ENCODE data around the gene GID8. TPM values are rescaled to one million over a fixed set of nuclear protein-coding genes. Genes with fewer than 3 reads are reported as not detected.

Gene GID8
- total and polyA plus RNA-seq, 9 of the 15 experiments (the other 6 are each of a cell fraction or from before 2014, with no cell fraction given): 7.5 to 31.6 (median 22.2) TPM

DNA sequence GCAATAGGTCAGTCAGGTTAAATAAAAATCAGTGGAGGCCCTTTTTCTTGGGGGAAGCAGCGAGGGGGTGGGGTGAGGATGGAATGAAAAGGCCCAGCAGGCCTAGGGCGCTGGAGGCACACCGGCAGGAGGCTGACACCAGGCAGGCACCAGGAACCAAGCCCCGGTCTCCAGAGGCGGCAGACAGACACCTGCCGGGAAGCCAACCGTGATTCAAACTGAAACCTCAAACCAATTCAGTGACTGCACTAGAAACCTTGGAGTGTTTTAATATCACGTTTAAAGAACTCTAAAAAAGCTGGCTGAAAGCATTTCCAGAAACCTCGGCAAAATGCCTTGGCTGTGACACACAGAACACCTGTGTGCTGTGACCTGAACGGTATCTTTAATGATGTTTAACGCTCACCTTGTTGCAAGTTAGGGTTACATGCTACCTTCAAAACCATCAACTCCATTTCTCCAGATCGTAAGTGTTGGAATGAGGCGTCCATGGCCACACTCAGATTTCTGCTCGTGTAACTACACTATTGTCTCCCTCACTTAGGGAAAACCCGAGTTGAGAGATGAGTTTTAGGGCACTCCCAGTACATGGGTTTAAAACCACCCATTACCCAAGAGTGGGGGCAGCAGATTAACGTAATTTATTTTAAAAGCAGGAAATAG is 38.8 kb upstream of the GID8 start:
- DNase-seq (ENCODE audit: extremely low read depth in 1 of 4, low spot score in 3 of 4) (no peak), FAIRE-seq (peak; percentile 46), ATAC-seq (no peak)
- CTCF ChIA-PET (ENCODE audit: low intra/inter-chr PET ratio): interaction anchor here (3.9 kb wide), 1 partner anchor 111 kb away, joined by 30 read pairs; no protein-coding TSS in a partner anchor
- Histone ChIP-seq H3K36me3 (ENCODE audit: control insufficient read depth, insufficient read depth, low read length) (peaks cover 69% of the 10 kb centered on the region), H2AFZ (ENCODE audit: low read depth, low read length) (no peak overlapping the region), H4K20me1 (replicated peaks; ENCODE audit: control insufficient read depth, insufficient read depth, low read length) (peaks cover 13% of the 10 kb centered on the region), H3K4me3 (no peak overlapping the region), H3K9me1 (ENCODE audit: control insufficient read depth, insufficient read depth, low read length) (no peaks in the 10 kb centered on the region), H3K79me2 (ENCODE audit: control insufficient read depth, insufficient read depth, low read length) (0 out of 3 replicates have a peak, but pooled peaks cover 3% of the 10 kb centered on the region), H3K9me3 (replicated peaks; ENCODE audit: control insufficient read depth, insufficient read depth, low read depth, low read length) (no peaks in the 10 kb centered on the region), H3K27me3 (ENCODE audit: control insufficient read depth in 2 of 2, insufficient read depth in 2 of 2, low read length in 2 of 2) (no peaks in the 10 kb centered on the region), H3K9ac (ENCODE audit: insufficient read depth in 1 of 2, low read depth in 2 of 2, low read length in 2 of 2) (no peak overlapping the region; a peak in 1 of 4 replicates), H3K4me1 (replicated peaks in 1 of 2; ENCODE audit: control insufficient read depth in 2 of 2, insufficient read depth in 2 of 2, low read length in 2 of 2) (peaks cover 6 to 10% of the 10 kb centered on the region in 2 experiments), H3K4me2 (ENCODE audit: insufficient read depth, low read length) (no peak overlapping the region), H3K27ac (ENCODE audit: extremely low read depth, low read depth, low read length) (no peak overlapping the region)
- POLR2A ChIA-PET: interaction anchor here (0.6 to 2.4 kb wide), 6 partner anchors 14 to 298 kb away, joined by 3 to 6 read pairs (median 4); no protein-coding TSS in a partner anchor
- no TSS peak for BruUV-seq (replicated peaks)
- WGBS (ENCODE audit: insufficient coverage, low coverage, missing lambda C conversion rate): 82% methylated on average over 15 of the region's 16 CpGs
- TF ChIP-seq ZFPM2 (CRISPR knock-in tag; IDR thresholded peaks at IDR 0.05) (no peak), EWSR1 (IDR thresholded peaks at IDR 0.05; ENCODE audit: borderline replicate concordance, low read depth, partially characterized antibody) (peak; percentile 47), POLR2G (IDR thresholded peaks at IDR 0.05; ENCODE audit: low read depth, low read length) (peak; percentile 52; the same call in 1 of the 2 replicates)
- intact Hi-C loops (cut with micrococcal nuclease): no loop called here
- in situ Hi-C loops (cut with MboI): no loop called here

DNA sequence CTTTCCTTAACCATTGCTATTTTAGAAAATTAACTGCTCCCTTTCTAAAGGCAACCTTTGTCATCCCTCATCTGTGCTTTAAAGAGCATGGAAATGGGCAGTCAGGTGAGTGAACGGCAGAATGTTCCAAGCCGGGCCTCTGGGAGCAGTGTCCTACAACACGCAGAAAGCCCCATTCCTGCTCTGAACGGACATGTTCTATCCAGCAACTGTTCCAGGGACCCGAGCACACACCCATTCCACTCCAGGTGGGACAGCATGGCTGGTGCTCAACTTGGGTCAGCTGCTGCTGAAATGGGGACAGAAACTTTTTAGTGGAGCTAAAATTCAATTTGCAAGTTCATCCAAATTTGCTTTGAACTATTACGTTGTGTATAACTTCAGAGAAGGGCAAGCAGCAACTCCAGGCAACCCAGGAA is 38.3 kb upstream of the GID8 start:
- H3K9ac ChIP-seq (ENCODE audit: insufficient read depth in 1 of 2, low read depth in 2 of 2, low read length in 2 of 2): peak overlapping the region in 1 of 2 experiments; percentile 53; a peak in 1 of 4 replicates
- TF ChIP-seq ZNF644 (tag; IDR thresholded peaks at IDR 0.05; ENCODE audit: low read depth) (no peak), SRF (CRISPR knock-in tag; IDR thresholded peaks at IDR 0.05) (no peak), GABPA (tag; conservative IDR thresholded peaks at IDR 0.05; ENCODE audit: low read depth) (no peak)
- TF ChIP-seq, protein P1, sequence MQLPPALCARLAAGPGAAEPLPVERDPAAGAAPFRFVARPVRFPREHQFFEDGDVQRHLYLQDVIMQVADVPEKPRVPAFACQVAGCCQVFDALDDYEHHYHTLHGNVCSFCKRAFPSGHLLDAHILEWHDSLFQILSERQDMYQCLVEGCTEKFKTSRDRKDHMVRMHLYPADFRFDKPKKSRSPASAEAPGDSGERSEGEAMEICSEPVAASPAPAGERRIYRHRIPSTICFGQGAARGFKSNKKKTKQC (CRISPR knock-in tag; IDR thresholded peaks at IDR 0.05): no peak
- TF ChIP-seq, protein P2, sequence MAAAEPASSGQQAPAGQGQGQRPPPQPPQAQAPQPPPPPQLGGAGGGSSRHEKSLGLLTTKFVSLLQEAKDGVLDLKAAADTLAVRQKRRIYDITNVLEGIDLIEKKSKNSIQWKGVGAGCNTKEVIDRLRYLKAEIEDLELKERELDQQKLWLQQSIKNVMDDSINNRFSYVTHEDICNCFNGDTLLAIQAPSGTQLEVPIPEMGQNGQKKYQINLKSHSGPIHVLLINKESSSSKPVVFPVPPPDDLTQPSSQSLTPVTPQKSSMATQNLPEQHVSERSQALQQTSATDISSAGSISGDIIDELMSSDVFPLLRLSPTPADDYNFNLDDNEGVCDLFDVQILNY (CRISPR knock-in tag; IDR thresholded peaks at IDR 0.05): no peak
- TF ChIP-seq, protein P3, sequence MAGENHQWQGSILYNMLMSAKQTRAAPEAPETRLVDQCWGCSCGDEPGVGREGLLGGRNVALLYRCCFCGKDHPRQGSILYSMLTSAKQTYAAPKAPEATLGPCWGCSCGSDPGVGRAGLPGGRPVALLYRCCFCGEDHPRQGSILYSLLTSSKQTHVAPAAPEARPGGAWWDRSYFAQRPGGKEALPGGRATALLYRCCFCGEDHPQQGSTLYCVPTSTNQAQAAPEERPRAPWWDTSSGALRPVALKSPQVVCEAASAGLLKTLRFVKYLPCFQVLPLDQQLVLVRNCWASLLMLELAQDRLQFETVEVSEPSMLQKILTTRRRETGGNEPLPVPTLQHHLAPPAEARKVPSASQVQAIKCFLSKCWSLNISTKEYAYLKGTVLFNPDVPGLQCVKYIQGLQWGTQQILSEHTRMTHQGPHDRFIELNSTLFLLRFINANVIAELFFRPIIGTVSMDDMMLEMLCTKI (IDR thresholded peaks at IDR 0.05; ENCODE audit: partially characterized antibody): no peak

More for the DNA sequence above, 38.3 kb upstream of the GID8 start:
- in situ Hi-C loops (cut with MboI): no loop called here
- no peak for FAIRE-seq
- CTCF ChIA-PET (ENCODE audit: low intra/inter-chr PET ratio): interaction anchor here (3.9 kb wide), 1 partner anchor 110 kb away, joined by 30 read pairs; no protein-coding TSS in a partner anchor
- H2AFZ ChIP-seq (ENCODE audit: low read depth, low read length): no peak overlapping the region
- H3K9me1 ChIP-seq (ENCODE audit: control insufficient read depth, insufficient read depth, low read length): no peaks in the 10 kb centered on the region
- no peaks in the 10 kb centered on the region for H3K27me3 ChIP-seq (ENCODE audit: control insufficient read depth in 2 of 2, insufficient read depth in 2 of 2, low read length in 2 of 2)
- H4K20me1 ChIP-seq (replicated peaks; ENCODE audit: control insufficient read depth, insufficient read depth, low read length): peaks cover 13% of the 10 kb centered on the region
- H3K4me2 ChIP-seq (ENCODE audit: insufficient read depth, low read length): no peak overlapping the region
- H3K79me2 ChIP-seq (ENCODE audit: control insufficient read depth, insufficient read depth, low read length): 0 out of 3 replicates have a peak, but pooled peaks cover 3% of the 10 kb centered on the region
- DNase-seq (ENCODE audit: extremely low read depth in 1 of 4, low spot score in 3 of 4): peak in 1 of 4 experiments; percentile 33
- WGBS (ENCODE audit: insufficient coverage, low coverage, missing lambda C conversion rate): 74% methylated on average over 5 of the region's 6 CpGs
- H3K27ac ChIP-seq (ENCODE audit: extremely low read depth, low read depth, low read length): no peak overlapping the region
- POLR2A ChIA-PET: interaction anchor here (0.7 to 1.2 kb wide), 3 partner anchors 14 to 214 kb away, joined by 3 to 4 read pairs (median 4); no protein-coding TSS in a partner anchor
- H3K9me3 ChIP-seq (replicated peaks; ENCODE audit: control insufficient read depth, insufficient read depth, low read depth, low read length): no peaks in the 10 kb centered on the region
- ATAC-seq: no peak
- no peak overlapping the region for H3K4me3 ChIP-seq
- intact Hi-C loops (cut with micrococcal nuclease): loop anchor here (2.0 to 5.0 kb wide), 2 partner anchors 77 to 108 kb away; partner anchors contain the start of gene BHLHE23
- H3K4me1 ChIP-seq (replicated peaks in 1 of 2; ENCODE audit: control insufficient read depth in 2 of 2, insufficient read depth in 2 of 2, low read length in 2 of 2): peaks cover 6 to 10% of the 10 kb centered on the region in 2 experiments
- H3K36me3 ChIP-seq (ENCODE audit: control insufficient read depth, insufficient read depth, low read length): peaks cover 69% of the 10 kb centered on the region
- no TSS peak for BruUV-seq (replicated peaks)
